OCI-LY1 (cell line): ENCODE data around the gene LCE6A.

Experiments
- EZH2 ChIP-seq: fragments of 200-600 bp; sonication (generic), shearing (Covaris generic); IDR thresholded peaks from 2 replicates; pipeline ENCODE4 v1.8.0; 2017; ENCODE audit warnings: borderline replicate concordance, mixed run types, mild to moderate bottlenecking, antibody characterized with exemption, low read length, moderate library complexity, mixed read lengths
- TF ChIP-seq, protein P1 (sequence below): fragments of 200-600 bp; sonication (generic), shearing (Covaris generic); IDR thresholded peaks from 2 replicates; pipeline ENCODE4 v1.5.1; 2017; ENCODE audit warnings: mild to moderate bottlenecking, antibody characterized with exemption, low read length, moderate library complexity, mixed read lengths

DNA sequence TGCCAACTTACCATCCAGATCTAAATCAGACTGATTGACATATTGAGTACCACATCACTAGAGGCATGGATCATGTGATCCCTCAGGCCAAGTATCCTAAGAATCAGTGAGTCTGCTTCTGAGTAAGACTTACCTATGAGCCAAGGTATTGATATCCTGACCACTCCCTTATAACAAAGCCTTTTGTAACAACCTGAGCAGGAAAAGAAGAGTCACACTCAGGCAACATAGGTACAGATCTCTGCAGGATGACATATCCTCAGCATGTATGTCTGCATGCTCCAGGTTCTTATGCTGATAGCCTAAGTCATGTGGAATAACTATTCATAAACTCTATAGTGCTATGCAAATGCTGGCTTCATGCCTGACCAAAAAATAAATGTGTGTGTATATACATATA lies 17.7 kb upstream of the LCE6A start:
- TF ChIP-seq, protein P1, sequence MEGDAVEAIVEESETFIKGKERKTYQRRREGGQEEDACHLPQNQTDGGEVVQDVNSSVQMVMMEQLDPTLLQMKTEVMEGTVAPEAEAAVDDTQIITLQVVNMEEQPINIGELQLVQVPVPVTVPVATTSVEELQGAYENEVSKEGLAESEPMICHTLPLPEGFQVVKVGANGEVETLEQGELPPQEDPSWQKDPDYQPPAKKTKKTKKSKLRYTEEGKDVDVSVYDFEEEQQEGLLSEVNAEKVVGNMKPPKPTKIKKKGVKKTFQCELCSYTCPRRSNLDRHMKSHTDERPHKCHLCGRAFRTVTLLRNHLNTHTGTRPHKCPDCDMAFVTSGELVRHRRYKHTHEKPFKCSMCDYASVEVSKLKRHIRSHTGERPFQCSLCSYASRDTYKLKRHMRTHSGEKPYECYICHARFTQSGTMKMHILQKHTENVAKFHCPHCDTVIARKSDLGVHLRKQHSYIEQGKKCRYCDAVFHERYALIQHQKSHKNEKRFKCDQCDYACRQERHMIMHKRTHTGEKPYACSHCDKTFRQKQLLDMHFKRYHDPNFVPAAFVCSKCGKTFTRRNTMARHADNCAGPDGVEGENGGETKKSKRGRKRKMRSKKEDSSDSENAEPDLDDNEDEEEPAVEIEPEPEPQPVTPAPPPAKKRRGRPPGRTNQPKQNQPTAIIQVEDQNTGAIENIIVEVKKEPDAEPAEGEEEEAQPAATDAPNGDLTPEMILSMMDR: no peak
- no peak for TF ChIP-seq EZH2
